ENCODE results near the gene UGT1A9.

- TF ChIP-seq CTCF (IDR thresholded peaks at IDR 0.05; ENCODE audit: poor library complexity, severe bottlenecking) = no peak
- TF ChIP-seq POLR2AphosphoS5 (IDR thresholded peaks at IDR 0.05) = no peak
- no peak for TF ChIP-seq EP300 (conservative IDR thresholded peaks at IDR 0.05; ENCODE audit: poor library complexity, severe bottlenecking)
- TF ChIP-seq REST (IDR thresholded peaks at IDR 0.05; ENCODE audit: borderline replicate concordance) = no peak
- TF ChIP-seq EZH2 (IDR thresholded peaks at IDR 0.05; ENCODE audit: borderline replicate concordance, insufficient read depth, low read length, poor library complexity, severe bottlenecking) = no peak
- no peak for TF ChIP-seq TAF1 (IDR thresholded peaks at IDR 0.05; ENCODE audit: low read depth)
- TF ChIP-seq RAD21 (conservative IDR thresholded peaks at IDR 0.05) = no peak
Measured at GRCh38 chr2:233772583-233772982, 100.9 kb downstream of the UGT1A9 start.

All from neural cell (in vitro differentiated cells).